Kidney (tissue), 14 donors: ENCODE measurements around the gene CD1E. TPM values are rescaled to one million over a fixed set of nuclear protein-coding genes. Genes with fewer than 3 reads are reported as not detected.
"Not testable (repeated sequence)": the region's sequence is repeated elsewhere in the genome, so short reads cannot be mapped to it uniquely, and the experiment has no call there.

Experiments
- DNase-seq, 5 donors: peaks; one replicate each; pipeline ENCODE4 v3.0.0-alpha.2; 2013 to 2020
- FAIRE-seq: peaks from 2 replicates; lab custom pipeline; 2012; peaks lifted over from hg19 to GRCh38; lab: Jason Lieb, UNC
- H3K27ac ChIP-seq, 2 donors: one replicate each; pipeline ENCODE4 v1.7.0; 2013; ENCODE audit warnings: low read depth in 2 of 2, low read length in 2 of 2, inconsistent platforms in 1 of 2
- H3K27me3 ChIP-seq: one replicate; pipeline ENCODE4 v1.7.1; 2013; ENCODE audit warnings: low read length, inconsistent platforms; ENCODE audit not compliant: control insufficient read depth, insufficient read depth
- H3K36me3 ChIP-seq, 3 donors: one replicate each; pipeline versions ENCODE4 v1.7.0 to v1.7.1; 2013; ENCODE audit warnings: low read length in 3 of 3, control low read depth in 1 of 3, inconsistent platforms in 1 of 3; ENCODE audit not compliant: insufficient read depth in 3 of 3, control insufficient read depth in 2 of 3
- H3K4me1 ChIP-seq, 3 donors: one replicate each; pipeline versions ENCODE4 v1.7.0 to v1.7.1; 2013; ENCODE audit warnings: low read length in 3 of 3, inconsistent platforms in 1 of 3, low read depth in 1 of 3; ENCODE audit not compliant: control insufficient read depth in 2 of 3, insufficient read depth in 2 of 3
- H3K4me3 ChIP-seq, 3 donors: one replicate each; pipeline versions ENCODE4 v1.7.0 to v1.8.1; 2013; ENCODE audit warnings: low read length in 3 of 3, control low read depth in 1 of 3, inconsistent platforms in 1 of 3
- H3K9ac ChIP-seq, 3 donors: one replicate each; pipeline versions ENCODE4 v1.7.0 to v1.7.1; 2013; ENCODE audit warnings: low read length in 3 of 3, control low read depth in 1 of 3, inconsistent platforms in 1 of 3
- H3K9me3 ChIP-seq, 3 donors: one replicate each; pipeline versions ENCODE4 v1.7.0 to v1.7.1; 2013; ENCODE audit warnings: low read length in 3 of 3, control low read depth in 1 of 3, inconsistent platforms in 1 of 3; ENCODE audit not compliant: control insufficient read depth in 2 of 3, insufficient read depth in 1 of 3
- CTCF ChIP-seq: IDR thresholded peaks from 3 replicates; pipeline ENCODE4 v1.5.1; 2012; ENCODE audit warnings: mild to moderate bottlenecking, moderate library complexity, borderline replicate concordance; ENCODE audit not compliant: insufficient read depth; ENCODE audit errors: extremely low read depth
- intact Hi-C: fragments of 100-400 bp; cut with DNase I; formaldehyde crosslinking; loops from one replicate; pipeline ENCODE4 v1.11.1; 2022
- polyA plus RNA-seq: library from polyadenylated mRNA; stranded (reverse); fragments of 350-450 nt; fragmentation: Illumina TruSeq; extraction: RNeasy Lipid Tissue Mini Kit (QIAGEN cat#74804); gene quantifications from one replicate; pipeline ENCODE4 v1.2.3, GENCODE V29; 2014; ENCODE audit warnings: low read depth, low replicate concordance; ENCODE audit not compliant: insufficient read depth
- total RNA-seq: library from RNA; stranded (reverse); fragmentation: NEBNext Ultra II Directional; extraction: Animal tissue kit (Norgen Biotek cat#: 25700); gene quantifications from one replicate; pipeline ENCODE4 v1.2.1, GENCODE V29; 2021
- donor health status: control.
- donor health status: control.
- donor health status: control.
- donor health status: control.
- donor health status: control.
- donor health status: DM: yes; HTN: yes; CAD: no.
- donor health status: Normal renal cell carcinoma (clear cell type).

CD1E gene
- total and polyA plus RNA-seq, 2 donors from 2014 or later: 3.5 TPM; not detected in 1

DNA sequence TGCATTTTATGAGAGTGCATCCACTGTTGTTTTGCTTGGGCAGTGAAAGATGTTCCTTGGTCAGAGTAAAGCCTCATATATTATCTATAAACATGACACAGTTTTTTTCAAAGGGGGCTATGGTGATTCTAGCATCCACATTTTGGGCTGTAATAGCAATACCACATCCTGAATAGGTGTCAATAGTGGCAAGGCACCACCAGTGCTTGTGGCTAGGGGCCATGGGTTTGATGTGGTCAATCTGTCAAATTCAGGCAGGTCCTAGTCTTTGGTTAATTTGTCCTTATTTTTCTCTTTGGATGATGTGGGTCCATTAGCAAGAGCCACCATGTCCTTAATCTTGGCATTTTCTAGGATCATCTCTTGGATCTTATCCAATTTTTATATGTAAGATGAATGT is 13.1 kb downstream of the CD1E start:
- H3K27ac ChIP-seq: no peak overlapping the region
- no peak for DNase-seq
- H3K36me3 ChIP-seq: no peaks in the 10 kb centered on the region
- no peak overlapping the region for H3K4me3 ChIP-seq
- intact Hi-C loops: no loop called here
- no peaks in the 10 kb centered on the region for H3K27me3 ChIP-seq
- H3K9ac ChIP-seq: no peak overlapping the region
- no peaks in the 10 kb centered on the region for H3K9me3 ChIP-seq
- no peak for FAIRE-seq
- TF ChIP-seq CTCF: no peak
- H3K4me1 ChIP-seq: no peaks in the 10 kb centered on the region

DNA sequence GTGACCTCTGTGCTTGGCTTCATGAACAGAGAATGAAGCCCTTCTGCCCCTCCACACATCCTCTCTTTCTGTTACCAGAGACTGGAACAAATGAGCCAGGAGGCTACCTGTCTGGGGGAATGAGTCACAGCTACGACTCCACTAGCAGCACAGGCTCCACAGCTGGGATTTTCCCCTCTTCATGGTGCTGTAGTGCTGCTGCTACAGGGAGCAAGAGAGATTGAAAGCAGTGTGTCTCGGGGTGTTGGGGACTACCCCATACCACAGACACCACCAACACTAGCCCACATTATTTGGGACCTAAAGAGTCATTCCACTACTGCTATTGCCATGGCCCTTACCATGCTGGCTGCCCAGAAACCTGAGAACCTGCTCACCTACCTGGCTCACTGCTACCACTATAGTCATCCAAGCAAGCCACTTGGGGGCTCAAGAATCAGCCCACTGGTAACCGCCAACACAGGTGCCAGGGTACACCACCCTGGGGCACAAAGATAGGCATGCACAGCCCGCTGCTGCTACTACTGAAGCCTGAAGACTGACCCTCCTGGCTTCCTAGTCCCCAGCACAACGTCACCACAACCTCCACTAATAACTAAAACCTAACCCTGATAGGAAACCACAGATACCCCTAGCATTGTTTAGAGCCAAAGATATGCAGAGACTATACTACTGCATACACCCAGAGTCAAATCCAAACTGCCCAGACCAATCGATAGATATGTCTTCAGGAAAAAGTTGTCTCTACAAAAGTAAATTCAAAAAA is 17.7 kb downstream of the CD1E start:
- intact Hi-C loops: no loop called here
- Histone ChIP-seq H3K27ac (no peak overlapping the region), H3K4me1 (no peaks in the 10 kb centered on the region), H3K36me3 (no peaks in the 10 kb centered on the region), H3K9me3 (no peaks in the 10 kb centered on the region), H3K27me3 (no peaks in the 10 kb centered on the region), H3K4me3 (no peak overlapping the region), H3K9ac (no peak overlapping the region)
- no peak for TF ChIP-seq CTCF
- no peak for DNase-seq
- FAIRE-seq: no peak

DNA sequence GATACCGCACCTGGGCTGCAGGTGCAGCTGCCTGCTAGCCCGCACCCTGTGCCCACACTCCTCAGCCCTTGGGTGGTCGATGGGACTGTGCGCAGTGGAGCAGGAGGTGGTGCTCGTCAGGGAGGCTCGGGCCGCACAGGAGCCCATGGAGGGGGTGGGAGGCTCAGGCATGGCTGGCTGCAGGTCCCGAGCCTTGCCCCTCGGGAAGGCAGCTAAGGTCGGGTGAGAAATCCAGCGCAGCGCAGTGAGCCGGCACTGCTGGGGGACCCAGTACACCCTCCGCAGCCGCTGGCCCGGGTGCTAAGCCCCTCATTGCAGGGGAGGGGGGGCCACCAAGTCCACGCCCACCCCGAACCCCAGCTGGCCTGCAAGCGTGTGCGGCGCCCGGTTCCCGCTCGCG is 20.4 kb downstream of the CD1E start:
- DNase-seq, H3K27ac ChIP-seq, H3K27me3 ChIP-seq, H3K4me1 ChIP-seq, intact Hi-C loops, H3K36me3 ChIP-seq, FAIRE-seq, H3K9ac ChIP-seq, H3K4me3 ChIP-seq, H3K9me3 ChIP-seq: not testable (repeated sequence)

DNA sequence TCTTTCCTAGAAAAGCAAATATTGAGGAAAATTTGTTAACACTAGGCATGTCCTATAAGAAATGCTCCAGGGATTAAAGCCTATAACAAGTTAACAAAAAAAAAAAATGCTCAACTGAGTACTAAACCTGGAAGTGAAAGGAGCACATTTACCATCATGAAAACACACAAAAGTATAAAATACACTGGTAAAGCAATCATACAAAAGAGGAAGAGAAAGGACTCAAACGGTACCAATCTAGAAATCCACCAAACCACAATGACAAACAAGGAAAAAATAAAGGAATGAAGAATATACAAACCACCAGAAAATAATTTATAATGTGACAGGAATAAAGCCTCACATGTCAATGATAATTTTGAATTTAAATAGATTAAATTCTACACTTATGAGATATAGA is 21.2 kb downstream of the CD1E start:
- H3K4me3 ChIP-seq: no peak overlapping the region
- H3K27ac ChIP-seq: no peak overlapping the region
- H3K9me3 ChIP-seq: no peaks in the 10 kb centered on the region
- TF ChIP-seq CTCF: no peak
- intact Hi-C loops: no loop called here
- DNase-seq (no peak), FAIRE-seq (no peak)
- no peak overlapping the region for H3K9ac ChIP-seq
- no peaks in the 10 kb centered on the region for H3K27me3 ChIP-seq
- no peaks in the 10 kb centered on the region for H3K4me1 ChIP-seq
- no peaks in the 10 kb centered on the region for H3K36me3 ChIP-seq
